ENCODE results near the gene GRN. TPM values are rescaled to one million over a fixed set of nuclear protein-coding genes. Genes with fewer than 3 reads are reported as not detected.

The GRN gene
- total RNA-seq, 1 donor from 2014 or later, result 144 TPM

DNA sequence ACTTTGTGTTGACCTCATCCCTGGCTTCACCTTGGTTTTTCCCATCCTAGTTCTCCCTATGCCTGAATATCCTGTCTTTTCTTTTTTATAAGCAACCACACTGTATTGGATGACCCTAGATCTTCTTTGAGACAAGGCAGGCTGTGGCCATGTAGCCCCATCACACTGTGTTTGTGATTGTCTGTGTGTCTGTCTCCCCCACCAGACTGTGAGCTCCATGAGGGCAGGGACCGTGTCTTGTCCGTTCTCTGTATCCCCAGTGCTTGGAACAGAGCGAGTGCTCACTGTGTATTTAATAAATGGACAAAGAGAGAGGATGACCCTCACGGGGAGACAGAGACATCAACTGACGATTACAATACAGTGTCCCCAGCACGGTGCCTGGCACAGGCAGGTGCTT, 27.6 kb upstream of the GRN start:
- no peak for DNase-seq (ENCODE audit: low spot score in 2 of 2, unreplicated experiment in 2 of 2)
- Mint-ChIP-seq H3K27me3 (ENCODE audit: low read depth) (peaks cover 59% of the 10 kb centered on the region), H3K36me3 (peaks cover 6% of the 10 kb centered on the region), H3K27ac (no peak overlapping the region), H3K9me3 (no peaks in the 10 kb centered on the region), H3K4me1 (peaks cover 10% of the 10 kb centered on the region), H3K4me3 (no peak overlapping the region)
- no peak for TF ChIP-seq CTCF (IDR thresholded peaks at IDR 0.05; ENCODE audit: unreplicated experiment)

DNA sequence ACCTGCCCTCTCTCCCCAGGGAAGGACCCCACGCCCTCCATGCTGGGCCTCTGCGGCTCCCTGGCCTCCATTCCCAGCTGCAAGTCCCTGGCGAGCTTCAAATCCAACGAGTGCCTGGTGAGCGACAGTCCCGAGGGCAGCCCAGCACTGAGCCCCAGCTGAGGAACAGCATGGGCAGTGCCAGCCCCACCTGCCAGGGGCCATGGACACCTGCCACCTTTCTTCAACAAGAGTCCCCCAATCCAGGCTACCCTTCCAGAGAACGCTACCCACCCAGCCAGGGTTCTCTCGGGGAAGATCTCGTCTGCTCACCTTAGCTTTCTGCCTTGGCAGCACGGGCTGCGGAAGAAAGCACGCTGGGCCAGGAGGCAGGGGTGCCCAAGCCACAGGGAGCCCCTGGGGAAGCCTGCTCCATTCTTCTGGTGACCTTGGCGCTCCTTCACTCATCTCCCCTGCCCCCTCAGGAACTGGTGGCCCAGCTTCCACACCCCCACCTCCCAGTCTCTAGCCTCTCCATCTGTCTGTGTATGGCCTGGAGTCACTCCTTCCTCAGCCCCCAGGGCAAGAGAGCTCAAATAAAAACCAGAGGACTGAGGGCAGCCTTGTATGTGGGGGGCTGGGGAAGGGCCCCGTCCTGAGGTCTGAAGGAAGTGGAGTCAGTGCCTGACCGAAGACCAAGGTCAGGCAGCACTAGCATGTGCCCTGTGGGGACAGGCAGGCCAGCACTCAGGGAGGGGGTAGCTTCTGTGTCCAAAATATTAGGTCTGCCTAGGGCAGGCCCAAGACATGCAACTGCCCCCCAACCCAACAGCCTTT, 26.8 kb upstream of the GRN start:
- peaks cover 10% of the 10 kb centered on the region for H3K4me1 Mint-ChIP-seq
- H3K36me3 Mint-ChIP-seq, result peaks cover 6% of the 10 kb centered on the region
- no peak overlapping the region for H3K4me3 Mint-ChIP-seq
- DNase-seq (ENCODE audit: low spot score in 2 of 2, unreplicated experiment in 2 of 2), result no peak
- H3K9me3 Mint-ChIP-seq, result no peaks in the 10 kb centered on the region
- TF ChIP-seq CTCF (IDR thresholded peaks at IDR 0.05; ENCODE audit: unreplicated experiment), result no peak
- H3K27ac Mint-ChIP-seq, result no peak overlapping the region
- H3K27me3 Mint-ChIP-seq (ENCODE audit: low read depth), result peaks cover 52% of the 10 kb centered on the region

DNA sequence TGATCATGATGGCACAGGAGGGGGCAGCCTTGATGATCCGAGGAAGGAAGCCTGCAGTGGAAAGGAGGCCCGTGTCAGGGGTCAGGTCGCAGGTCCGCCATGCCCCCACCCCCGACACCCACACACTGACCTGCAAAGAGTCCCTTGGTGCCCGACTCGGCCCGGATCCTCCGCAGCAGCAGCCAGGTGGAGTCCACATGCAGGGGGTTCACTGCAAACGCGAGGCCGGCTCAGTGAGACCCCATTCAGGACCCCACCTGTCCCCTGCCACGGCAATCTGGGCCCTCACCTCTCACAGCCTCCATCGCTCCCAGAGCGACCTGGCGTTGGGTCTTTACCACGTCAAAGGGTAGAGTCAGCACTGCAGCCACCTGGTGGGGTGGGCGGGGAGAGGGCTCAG, 25.0 kb upstream of the GRN start:
- Mint-ChIP-seq H3K4me3 (no peak overlapping the region), H3K4me1 (peaks cover 19% of the 10 kb centered on the region), H3K27me3 (ENCODE audit: low read depth) (peaks cover 35% of the 10 kb centered on the region), H3K36me3 (peaks cover 6% of the 10 kb centered on the region), H3K9me3 (no peaks in the 10 kb centered on the region), H3K27ac (no peak overlapping the region)
- no peak for TF ChIP-seq CTCF (IDR thresholded peaks at IDR 0.05; ENCODE audit: unreplicated experiment)
- DNase-seq (ENCODE audit: low spot score in 2 of 2, unreplicated experiment in 2 of 2), result no peak

- Mint-ChIP-seq H3K9me3 (no peaks in the 10 kb centered on the region), H3K4me1 (peaks cover 18% of the 10 kb centered on the region), H3K4me3 (no peak overlapping the region), H3K27ac (no peak overlapping the region), H3K36me3 (peaks cover 6% of the 10 kb centered on the region), H3K27me3 (ENCODE audit: low read depth) (peaks cover 22% of the 10 kb centered on the region)
- no peak for TF ChIP-seq CTCF (IDR thresholded peaks at IDR 0.05; ENCODE audit: unreplicated experiment)
- DNase-seq (ENCODE audit: low spot score in 2 of 2, unreplicated experiment in 2 of 2), result no peak
Observed at GRCh38 chr17:44321246-44322120, 23.6 kb upstream of the GRN start.

GRCh38 chr17:44322236-44322895, 22.7 kb upstream of the GRN start:
- Mint-ChIP-seq H3K36me3 (peaks cover 6% of the 10 kb centered on the region), H3K4me3 (peak overlapping the region; percentile 40), H3K27me3 (ENCODE audit: low read depth) (peaks cover 13% of the 10 kb centered on the region), H3K9me3 (no peaks in the 10 kb centered on the region), H3K27ac (no peak overlapping the region), H3K4me1 (peaks cover 21% of the 10 kb centered on the region)
- no peak for DNase-seq (ENCODE audit: low spot score in 2 of 2, unreplicated experiment in 2 of 2)
- no peak for TF ChIP-seq CTCF (IDR thresholded peaks at IDR 0.05; ENCODE audit: unreplicated experiment)
